Iris pigment epithelial cell (primary cell): Measurements from ENCODE around the gene MYH16.
"Not testable (repeated sequence)": the region's sequence is repeated elsewhere in the genome, so short reads cannot be mapped to it uniquely, and the experiment has no call there.

ENCODE experiments used
- DNase-seq: peaks from one replicate; pipeline ENCODE4 v3.0.0-alpha.2; 2011; ENCODE audit warnings: low read depth

The MYH16 gene

GRCh38 chr7:99355098-99355497, 82.5 kb downstream of the MYH16 start:
- no peak for DNase-seq

GRCh38 chr7:99357701-99358490, 85.3 kb downstream of the MYH16 start:
- DNase-seq, result no peak

- DNase-seq, result not testable (repeated sequence)
Observed at GRCh38 chr7:99358521-99358920, 85.9 kb downstream of the MYH16 start.

GRCh38 chr7:99359465-99360154, 87.0 kb downstream of the MYH16 start:
- DNase-seq, result no peak
